Right lobe of liver (tissue), 4 donors: ENCODE measurements around the gene BLOC1S6.

Experiments
- POLR2A ChIP-seq: fragments of 450-650 bp; IDR thresholded peaks from one replicate; pipeline ENCODE4 v1.6.1; 2017; ENCODE audit warnings: antibody characterized with exemption, mild to moderate bottlenecking
- TF ChIP-seq, protein P1 (sequence below), 4 donors: fragments of 200-600 bp in 3 of 4; fragments of 450-650 bp in 1 of 4; IDR thresholded peaks; one replicate each; pipeline versions ENCODE4 v1.5.1 to v1.8.0; 2016 to 2022; ENCODE audit warnings: antibody characterized with exemption in 4 of 4, mild to moderate bottlenecking in 2 of 4
- donor health status: DM: no; HTN: no; CAD: no.
- donor health status: DM: no; HTN: no; CAD: no.
- donor health status: DM: no; HTN: yes; CAD: no.

GRCh38 chr15:45628136-45628535, 41.0 kb downstream of the BLOC1S6 start:
- TF ChIP-seq, protein P1, sequence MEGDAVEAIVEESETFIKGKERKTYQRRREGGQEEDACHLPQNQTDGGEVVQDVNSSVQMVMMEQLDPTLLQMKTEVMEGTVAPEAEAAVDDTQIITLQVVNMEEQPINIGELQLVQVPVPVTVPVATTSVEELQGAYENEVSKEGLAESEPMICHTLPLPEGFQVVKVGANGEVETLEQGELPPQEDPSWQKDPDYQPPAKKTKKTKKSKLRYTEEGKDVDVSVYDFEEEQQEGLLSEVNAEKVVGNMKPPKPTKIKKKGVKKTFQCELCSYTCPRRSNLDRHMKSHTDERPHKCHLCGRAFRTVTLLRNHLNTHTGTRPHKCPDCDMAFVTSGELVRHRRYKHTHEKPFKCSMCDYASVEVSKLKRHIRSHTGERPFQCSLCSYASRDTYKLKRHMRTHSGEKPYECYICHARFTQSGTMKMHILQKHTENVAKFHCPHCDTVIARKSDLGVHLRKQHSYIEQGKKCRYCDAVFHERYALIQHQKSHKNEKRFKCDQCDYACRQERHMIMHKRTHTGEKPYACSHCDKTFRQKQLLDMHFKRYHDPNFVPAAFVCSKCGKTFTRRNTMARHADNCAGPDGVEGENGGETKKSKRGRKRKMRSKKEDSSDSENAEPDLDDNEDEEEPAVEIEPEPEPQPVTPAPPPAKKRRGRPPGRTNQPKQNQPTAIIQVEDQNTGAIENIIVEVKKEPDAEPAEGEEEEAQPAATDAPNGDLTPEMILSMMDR (IDR thresholded peaks at IDR 0.05), result no peak
- no peak for TF ChIP-seq POLR2A
